Mononuclear cell (primary cell): ENCODE data around the gene SLAMF8. TPM values are rescaled to one million over a fixed set of nuclear protein-coding genes. Genes with fewer than 3 reads are reported as not detected.

Experiments used
- H3K27me3 ChIP-seq: 2 replicates; pipeline ENCODE4 v1.6.0; 2011; ENCODE audit warnings: low read length, control low read depth; ENCODE audit not compliant: insufficient read depth
- H3K4me1 ChIP-seq: 2 replicates; pipeline ENCODE4 v1.5.1; 2011; ENCODE audit warnings: mild to moderate bottlenecking, low read length, control low read depth; ENCODE audit not compliant: insufficient read depth
- H3K4me3 ChIP-seq: 2 replicates; pipeline ENCODE4 v1.5.1; 2011; ENCODE audit warnings: mild to moderate bottlenecking, low read length, moderate library complexity
- H3K9me3 ChIP-seq: 2 replicates; pipeline ENCODE4 v1.5.1; 2011; ENCODE audit warnings: low read depth, mild to moderate bottlenecking, control low read depth, low read length
- total RNA-seq: library from RNA; depleted of rRNA; stranded (reverse); fragments of >200 nt; gene quantifications from one replicate; pipeline ENCODE4 v1.2.3, GENCODE V29; 2012

SLAMF8 gene
- total RNA-seq, 1 donor = 0.84 TPM

GRCh38 chr1:159867664-159868026, 41.0 kb downstream of the SLAMF8 start:
- Histone ChIP-seq H3K27me3 (no peaks in the 10 kb centered on the region), H3K9me3 (no peaks in the 10 kb centered on the region), H3K4me1 (no peaks in the 10 kb centered on the region), H3K4me3 (no peak overlapping the region)

- Histone ChIP-seq H3K9me3 (no peaks in the 10 kb centered on the region), H3K4me1 (no peaks in the 10 kb centered on the region), H3K27me3 (no peaks in the 10 kb centered on the region), H3K4me3 (no peak overlapping the region)
These were observed 42.1 kb downstream of the SLAMF8 start for GRCh38 chr1:159868766-159869165.

- H3K4me1 ChIP-seq = no peaks in the 10 kb centered on the region
- H3K4me3 ChIP-seq = no peak overlapping the region
- H3K27me3 ChIP-seq = no peaks in the 10 kb centered on the region
- no peaks in the 10 kb centered on the region for H3K9me3 ChIP-seq
These were observed 42.5 kb downstream of the SLAMF8 start for GRCh38 chr1:159869173-159869572.

- Histone ChIP-seq H3K4me3 (no peak overlapping the region), H3K4me1 (no peaks in the 10 kb centered on the region), H3K27me3 (no peaks in the 10 kb centered on the region), H3K9me3 (no peaks in the 10 kb centered on the region)
These were observed 42.9 kb downstream of the SLAMF8 start for GRCh38 chr1:159869607-159870006.

GRCh38 chr1:159870704-159871103, 44.0 kb downstream of the SLAMF8 start:
- no peaks in the 10 kb centered on the region for H3K9me3 ChIP-seq
- H3K4me3 ChIP-seq = no peak overlapping the region

GRCh38 chr1:159872891-159873290, 46.2 kb downstream of the SLAMF8 start:
- H3K4me1 ChIP-seq = no peaks in the 10 kb centered on the region
- H3K4me3 ChIP-seq = no peak overlapping the region
- no peaks in the 10 kb centered on the region for H3K27me3 ChIP-seq
- H3K9me3 ChIP-seq = no peaks in the 10 kb centered on the region

More at GRCh38 chr1:159870704-159871103, 44.0 kb downstream of the SLAMF8 start:
- no peaks in the 10 kb centered on the region for H3K27me3 ChIP-seq
- no peaks in the 10 kb centered on the region for H3K4me1 ChIP-seq

GRCh38 chr1:159873530-159874143, 47.0 kb downstream of the SLAMF8 start:
- Histone ChIP-seq H3K4me3 (no peak overlapping the region), H3K27me3 (no peaks in the 10 kb centered on the region), H3K4me1 (no peaks in the 10 kb centered on the region), H3K9me3 (no peaks in the 10 kb centered on the region)

GRCh38 chr1:159877695-159878444, 51.2 kb downstream of the SLAMF8 start:
- Histone ChIP-seq H3K4me1 (peaks cover 39% of the 10 kb centered on the region), H3K4me3 (no peak overlapping the region), H3K27me3 (no peaks in the 10 kb centered on the region), H3K9me3 (no peaks in the 10 kb centered on the region)

- Histone ChIP-seq H3K27me3 (no peaks in the 10 kb centered on the region), H3K4me1 (peaks cover 40% of the 10 kb centered on the region), H3K4me3 (no peak overlapping the region), H3K9me3 (no peaks in the 10 kb centered on the region)
These were observed 52.5 kb downstream of the SLAMF8 start for GRCh38 chr1:159879136-159879535.

- no peak overlapping the region for H3K4me3 ChIP-seq
- H3K9me3 ChIP-seq = no peaks in the 10 kb centered on the region
- H3K27me3 ChIP-seq = no peaks in the 10 kb centered on the region
- peaks cover 40% of the 10 kb centered on the region for H3K4me1 ChIP-seq
These were observed 53.3 kb downstream of the SLAMF8 start for GRCh38 chr1:159879977-159880376.

GRCh38 chr1:159880430-159880829, 53.8 kb downstream of the SLAMF8 start:
- no peaks in the 10 kb centered on the region for H3K27me3 ChIP-seq
- peaks cover 40% of the 10 kb centered on the region for H3K4me1 ChIP-seq
- no peak overlapping the region for H3K4me3 ChIP-seq
- no peaks in the 10 kb centered on the region for H3K9me3 ChIP-seq

GRCh38 chr1:159881622-159882526, 55.2 kb downstream of the SLAMF8 start:
- Histone ChIP-seq H3K9me3 (no peaks in the 10 kb centered on the region), H3K4me3 (no peak overlapping the region), H3K4me1 (peaks cover 41% of the 10 kb centered on the region), H3K27me3 (no peaks in the 10 kb centered on the region)

- Histone ChIP-seq H3K4me1 (peaks cover 47% of the 10 kb centered on the region), H3K4me3 (no peak overlapping the region), H3K9me3 (no peaks in the 10 kb centered on the region), H3K27me3 (no peaks in the 10 kb centered on the region)
These were observed 55.8 kb downstream of the SLAMF8 start for GRCh38 chr1:159882527-159882862.

- Histone ChIP-seq H3K27me3 (no peaks in the 10 kb centered on the region), H3K4me3 (no peak overlapping the region), H3K4me1 (peaks cover 54% of the 10 kb centered on the region), H3K9me3 (no peaks in the 10 kb centered on the region)
These were observed 56.5 kb downstream of the SLAMF8 start for GRCh38 chr1:159883134-159883533.

- Histone ChIP-seq H3K27me3 (no peaks in the 10 kb centered on the region), H3K4me1 (peaks cover 62% of the 10 kb centered on the region), H3K4me3 (no peak overlapping the region), H3K9me3 (no peaks in the 10 kb centered on the region)
These were observed 57.6 kb downstream of the SLAMF8 start for GRCh38 chr1:159884296-159884695.
